WI38 (cell line): Measurements from ENCODE around the gene RIPK1.
"Not testable (repeated sequence)": the region's sequence is repeated elsewhere in the genome, so short reads cannot be mapped to it uniquely, and the experiment has no call there.

Experiments used
- H3K4me3 ChIP-seq: 2 replicates; pipeline ENCODE4 v1.5.1; 2011; ENCODE audit warnings: low read depth, mild to moderate bottlenecking, control low read depth, low read length
- CTCF ChIP-seq: IDR thresholded peaks from 2 replicates; pipeline ENCODE4 v1.5.1; 2012; ENCODE audit warnings: low read depth, mild to moderate bottlenecking, control low read depth, low read length

Gene RIPK1

GRCh38 chr6:3037638-3038365 is 30.5 kb upstream of the RIPK1 start:
- H3K4me3 ChIP-seq: no peak overlapping the region
- TF ChIP-seq CTCF: no peak

DNA sequence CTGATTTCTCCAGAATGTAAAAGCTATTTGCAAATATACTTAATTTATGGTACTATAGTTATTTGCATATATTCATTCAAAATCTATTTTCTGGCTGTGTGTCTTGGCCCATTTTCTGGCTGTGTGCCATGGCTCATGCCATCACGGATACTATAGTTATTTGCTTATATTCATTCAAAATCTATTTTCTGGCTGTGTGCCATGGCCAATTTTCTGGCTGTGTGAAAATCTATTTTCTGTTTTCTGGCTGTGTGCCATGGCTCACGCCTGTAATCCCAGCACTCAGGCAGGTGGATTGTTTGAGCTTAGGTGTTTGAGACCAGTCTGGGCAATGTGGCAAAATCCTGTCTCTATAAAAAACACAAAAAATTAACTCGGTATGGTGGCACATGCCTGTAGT is 28.9 kb upstream of the RIPK1 start:
- no peak overlapping the region for H3K4me3 ChIP-seq
- TF ChIP-seq CTCF: no peak

- no peak overlapping the region for H3K4me3 ChIP-seq
- no peak for TF ChIP-seq CTCF
Observed at GRCh38 chr6:3041147-3041546, 27.1 kb upstream of the RIPK1 start.

DNA sequence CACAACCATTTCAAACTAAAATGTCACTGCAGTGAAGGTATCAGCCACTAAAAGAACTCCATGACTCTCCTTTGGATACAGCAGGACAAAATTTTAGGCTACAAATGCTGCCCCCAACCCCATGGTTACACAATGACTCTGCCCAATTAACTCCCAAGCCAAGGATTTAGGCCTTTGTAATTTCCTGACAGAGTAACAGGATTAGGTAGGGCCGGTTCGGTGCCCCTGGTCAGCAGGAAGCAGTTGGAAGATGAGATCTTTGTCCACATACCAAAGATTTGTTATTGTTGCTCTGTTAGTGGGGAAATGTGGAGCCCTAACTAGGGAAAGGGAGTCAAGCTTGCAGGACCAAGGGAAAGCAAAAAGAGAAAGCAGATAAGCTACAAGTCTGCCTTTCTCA is 26.7 kb upstream of the RIPK1 start:
- TF ChIP-seq CTCF: no peak
- no peak overlapping the region for H3K4me3 ChIP-seq

DNA sequence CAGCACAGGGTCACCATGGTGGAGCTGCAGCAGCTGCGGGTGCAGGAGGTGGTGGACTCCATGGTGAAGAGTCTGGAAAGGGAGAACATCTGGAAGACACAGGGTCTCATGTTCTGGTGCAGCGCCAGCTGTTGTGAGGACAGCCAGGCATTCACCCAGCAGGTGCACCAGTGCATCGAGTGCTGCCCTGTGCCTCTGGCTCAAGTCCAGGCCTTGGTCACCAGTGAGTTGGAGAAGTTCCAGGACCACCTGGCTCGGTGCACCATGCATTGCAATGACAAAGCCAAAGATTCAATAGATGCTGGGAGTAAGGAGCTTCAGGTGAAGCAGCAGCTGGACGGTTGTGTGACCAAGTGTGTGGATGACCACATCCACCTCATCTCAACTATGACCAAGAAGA is 22.9 kb upstream of the RIPK1 start:
- no peak for TF ChIP-seq CTCF

DNA sequence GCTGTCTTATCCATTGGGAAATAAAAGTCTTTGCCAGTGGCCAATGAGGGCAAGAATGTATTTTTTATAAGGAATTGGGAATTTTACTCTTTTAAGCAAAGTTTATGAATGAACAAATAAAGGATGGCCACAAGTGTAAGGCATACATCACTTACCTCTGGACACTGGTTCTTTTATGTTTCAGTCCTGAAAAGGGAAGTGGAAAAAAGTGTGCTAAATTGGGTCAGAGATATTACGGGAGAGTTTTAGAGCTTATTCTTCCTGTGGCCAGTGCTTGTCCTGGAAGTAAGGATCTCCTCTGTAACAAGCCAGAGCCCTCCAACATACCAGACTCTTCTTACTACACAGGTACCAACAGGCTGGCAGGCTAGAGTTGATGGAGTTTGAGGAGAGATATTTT is 22.5 kb upstream of the RIPK1 start:
- TF ChIP-seq CTCF: no peak
- no peak overlapping the region for H3K4me3 ChIP-seq

More for the DNA sequence above, 22.9 kb upstream of the RIPK1 start:
- no peak overlapping the region for H3K4me3 ChIP-seq

DNA sequence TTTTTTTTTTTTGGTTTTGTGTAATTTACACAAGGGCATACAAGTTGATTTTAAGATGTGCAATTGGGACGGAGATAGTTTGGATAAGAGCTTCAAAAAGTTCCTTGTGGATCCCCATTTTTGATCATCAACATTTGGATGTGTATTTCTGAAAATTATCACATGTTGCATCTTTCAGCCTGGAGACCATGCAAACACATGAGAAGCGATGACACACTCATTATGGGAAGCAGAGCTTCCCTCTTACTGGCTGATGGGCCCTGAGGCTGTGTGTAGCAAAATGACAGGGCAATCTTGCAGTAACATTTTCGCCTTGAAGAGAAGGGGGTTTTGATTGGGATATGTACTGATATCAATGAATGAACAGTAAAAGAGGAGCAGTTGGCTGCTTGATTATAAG is 22.0 kb upstream of the RIPK1 start:
- TF ChIP-seq CTCF: no peak
- no peak overlapping the region for H3K4me3 ChIP-seq

DNA sequence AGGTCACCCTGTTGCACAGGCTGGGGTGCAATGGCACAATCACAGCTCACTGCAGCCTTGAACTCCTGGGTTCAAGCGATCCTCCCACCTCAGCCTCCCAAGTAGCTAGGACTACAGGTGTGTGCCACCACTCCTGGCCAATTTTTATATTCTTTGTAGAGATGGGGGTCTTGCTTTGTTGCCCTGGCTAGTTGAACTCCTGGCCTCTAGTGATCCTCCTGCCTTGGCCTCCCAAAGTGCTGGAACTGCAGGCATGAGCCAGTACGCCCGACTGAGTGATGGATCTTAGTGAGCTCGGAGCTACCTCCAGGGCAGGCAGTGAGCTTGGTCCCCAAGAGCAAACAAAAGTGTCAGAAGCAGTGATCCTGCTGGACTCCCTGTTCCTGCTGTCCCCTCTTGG is 20.3 kb upstream of the RIPK1 start:
- not testable (repeated sequence) for H3K4me3 ChIP-seq
